WI38 (cell line): ENCODE results near the gene SEMA6B.
"Not testable (repeated sequence)": the region's sequence is repeated elsewhere in the genome, so short reads cannot be mapped to it uniquely, and the experiment has no call there.

Experiments used
- H3K4me3 ChIP-seq: 2 replicates; pipeline ENCODE4 v1.5.1; 2011; ENCODE audit warnings: low read depth, mild to moderate bottlenecking, control low read depth, low read length
- CTCF ChIP-seq: IDR thresholded peaks from 2 replicates; pipeline ENCODE4 v1.5.1; 2012; ENCODE audit warnings: low read depth, mild to moderate bottlenecking, control low read depth, low read length

The SEMA6B gene

GRCh38 chr19:4528843-4529242 is 30.6 kb downstream of the SEMA6B start:
- TF ChIP-seq CTCF, result no peak
- H3K4me3 ChIP-seq, result no peak overlapping the region

- not testable (repeated sequence) for H3K4me3 ChIP-seq
Observed at GRCh38 chr19:4527377-4527776, 32.1 kb downstream of the SEMA6B start.

GRCh38 chr19:4525563-4526002 is 33.9 kb downstream of the SEMA6B start:
- TF ChIP-seq CTCF, result no peak
- H3K4me3 ChIP-seq, result no peak overlapping the region

GRCh38 chr19:4524808-4525562 is 34.5 kb downstream of the SEMA6B start:
- peak; percentile 82 for TF ChIP-seq CTCF

GRCh38 chr19:4523306-4524110 is 36.0 kb downstream of the SEMA6B start:
- no peak overlapping the region for H3K4me3 ChIP-seq
- peak; percentile 83 for TF ChIP-seq CTCF

More at GRCh38 chr19:4524808-4525562, 34.5 kb downstream of the SEMA6B start:
- no peak overlapping the region for H3K4me3 ChIP-seq

- TF ChIP-seq CTCF, result no peak
- H3K4me3 ChIP-seq, result no peak overlapping the region
Observed at GRCh38 chr19:4522291-4523002, 37.0 kb downstream of the SEMA6B start.

- H3K4me3 ChIP-seq, result no peak overlapping the region
- no peak for TF ChIP-seq CTCF
Observed at GRCh38 chr19:4521888-4522242, 37.6 kb downstream of the SEMA6B start.
